AG10803 (cell line): Measurements from ENCODE around the gene CSTF2.

Source experiments
- DNase-seq: peaks from one replicate; pipeline ENCODE4 v3.0.0; 2010; ENCODE audit warnings: low read depth
- H3K4me3 ChIP-seq: 2 replicates; pipeline ENCODE4 v1.5.1; 2011; ENCODE audit warnings: mild to moderate bottlenecking, low read length, control low read depth
- TF ChIP-seq, protein P1 (sequence below): conservative IDR thresholded peaks from 2 replicates; pipeline ENCODE4 v1.5.1; 2011; ENCODE audit warnings: mild to moderate bottlenecking, low read length, control low read depth, inconsistent platforms

The CSTF2 gene

DNA sequence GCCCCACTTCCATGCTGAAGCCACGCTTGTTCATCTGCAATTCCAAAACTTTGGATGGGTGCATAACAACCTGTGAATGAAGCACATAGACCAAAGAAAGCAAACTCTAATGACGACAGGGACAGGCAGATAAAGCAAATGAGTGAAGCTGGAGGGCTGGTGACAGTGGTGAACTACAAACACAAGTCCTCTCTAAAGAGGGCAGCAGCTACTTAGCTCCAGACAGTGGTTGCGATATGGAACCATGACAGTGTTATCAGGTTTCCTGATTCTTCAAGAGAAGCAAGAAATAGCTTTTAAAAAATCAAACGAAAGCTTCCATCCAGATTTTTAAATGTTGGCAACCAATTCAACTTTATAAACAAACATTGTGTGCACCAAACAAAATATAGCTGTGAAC is 30.1 kb downstream of the CSTF2 start:
- DNase-seq: no peak
- no peak overlapping the region for H3K4me3 ChIP-seq
- TF ChIP-seq, protein P1, sequence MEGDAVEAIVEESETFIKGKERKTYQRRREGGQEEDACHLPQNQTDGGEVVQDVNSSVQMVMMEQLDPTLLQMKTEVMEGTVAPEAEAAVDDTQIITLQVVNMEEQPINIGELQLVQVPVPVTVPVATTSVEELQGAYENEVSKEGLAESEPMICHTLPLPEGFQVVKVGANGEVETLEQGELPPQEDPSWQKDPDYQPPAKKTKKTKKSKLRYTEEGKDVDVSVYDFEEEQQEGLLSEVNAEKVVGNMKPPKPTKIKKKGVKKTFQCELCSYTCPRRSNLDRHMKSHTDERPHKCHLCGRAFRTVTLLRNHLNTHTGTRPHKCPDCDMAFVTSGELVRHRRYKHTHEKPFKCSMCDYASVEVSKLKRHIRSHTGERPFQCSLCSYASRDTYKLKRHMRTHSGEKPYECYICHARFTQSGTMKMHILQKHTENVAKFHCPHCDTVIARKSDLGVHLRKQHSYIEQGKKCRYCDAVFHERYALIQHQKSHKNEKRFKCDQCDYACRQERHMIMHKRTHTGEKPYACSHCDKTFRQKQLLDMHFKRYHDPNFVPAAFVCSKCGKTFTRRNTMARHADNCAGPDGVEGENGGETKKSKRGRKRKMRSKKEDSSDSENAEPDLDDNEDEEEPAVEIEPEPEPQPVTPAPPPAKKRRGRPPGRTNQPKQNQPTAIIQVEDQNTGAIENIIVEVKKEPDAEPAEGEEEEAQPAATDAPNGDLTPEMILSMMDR: no peak

DNA sequence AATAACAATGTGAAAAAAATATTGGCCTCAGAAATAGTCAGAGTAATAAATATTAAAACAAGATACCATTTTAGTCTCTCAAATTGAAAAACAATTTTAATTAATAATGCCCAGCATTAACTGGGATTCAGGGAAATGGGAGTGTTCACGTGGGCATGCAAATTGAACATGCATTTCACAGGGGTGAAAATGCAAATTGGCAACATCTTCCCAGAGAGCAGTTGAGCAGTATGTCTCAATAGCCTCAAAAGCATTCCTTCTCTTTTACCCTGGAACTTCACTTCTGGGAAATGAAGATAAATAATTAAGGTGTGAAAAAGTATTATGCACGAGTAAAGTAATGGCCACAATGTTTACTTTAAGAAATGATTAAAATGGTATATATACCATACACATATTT is 32.6 kb downstream of the CSTF2 start:
- no peak for DNase-seq
- H3K4me3 ChIP-seq: no peak overlapping the region
- TF ChIP-seq, protein P1: no peak

DNA sequence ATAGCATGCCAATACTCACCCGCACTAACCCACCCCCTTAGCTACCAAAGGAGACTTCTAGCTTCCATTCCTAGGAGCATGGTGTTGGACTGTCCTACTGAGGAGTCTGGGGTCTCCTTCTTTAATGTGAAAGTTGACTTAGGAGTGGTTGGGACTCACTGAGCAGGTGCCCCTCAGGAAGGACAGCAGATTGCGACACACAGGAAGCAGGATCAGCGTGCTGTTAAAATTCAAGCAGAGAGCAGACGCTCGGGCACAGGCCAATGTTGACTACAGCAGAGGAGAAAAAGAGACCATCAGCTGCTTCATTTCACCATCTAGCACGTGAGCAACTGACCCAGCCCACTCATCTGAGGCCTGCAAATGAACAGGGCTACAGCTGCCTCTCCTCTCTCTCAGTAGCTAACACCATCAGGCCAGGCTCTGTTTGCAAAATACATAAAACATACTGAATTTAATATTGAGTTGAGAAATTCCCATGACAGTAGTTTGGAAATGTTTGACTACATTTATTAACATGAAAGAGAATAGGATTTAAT is 43.2 kb downstream of the CSTF2 start:
- TF ChIP-seq, protein P1: no peak
- no peak for DNase-seq
- H3K4me3 ChIP-seq: no peak overlapping the region

DNA sequence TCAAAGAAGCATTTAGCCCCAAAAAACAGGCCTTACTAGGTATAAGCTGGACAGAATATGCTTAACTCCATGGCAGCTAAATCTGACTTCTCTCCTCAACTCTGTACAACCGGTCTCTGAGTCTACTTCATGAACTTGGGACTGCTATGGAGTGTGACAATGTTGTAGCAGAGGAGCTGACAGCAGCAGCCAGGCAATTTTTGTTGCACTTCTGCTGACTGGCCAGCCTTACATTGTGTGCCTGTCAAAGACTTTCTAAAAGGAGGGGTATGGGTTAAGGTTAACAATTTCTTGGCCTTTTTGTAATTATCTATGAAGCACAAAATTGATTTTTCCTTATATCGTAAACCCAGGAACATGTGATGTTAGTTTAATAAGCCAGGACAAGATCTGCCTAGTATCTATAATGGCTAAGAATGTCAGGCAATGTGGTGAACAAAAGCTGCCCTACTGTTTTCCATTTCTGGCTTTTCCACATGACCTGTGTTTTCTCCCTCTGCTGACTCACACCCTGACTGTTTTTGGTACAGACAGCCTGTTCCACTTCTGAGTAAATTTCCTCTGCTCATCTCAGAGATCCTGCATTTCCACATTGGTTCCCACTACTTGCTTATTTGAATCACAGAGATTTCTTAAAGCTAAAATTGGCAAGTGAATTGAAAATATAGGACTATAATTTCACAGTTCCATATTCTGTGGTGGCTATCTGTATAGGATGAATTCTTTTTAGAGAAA is 44.6 kb downstream of the CSTF2 start:
- TF ChIP-seq, protein P1: no peak
- DNase-seq: peak; percentile 20
- no peak overlapping the region for H3K4me3 ChIP-seq

DNA sequence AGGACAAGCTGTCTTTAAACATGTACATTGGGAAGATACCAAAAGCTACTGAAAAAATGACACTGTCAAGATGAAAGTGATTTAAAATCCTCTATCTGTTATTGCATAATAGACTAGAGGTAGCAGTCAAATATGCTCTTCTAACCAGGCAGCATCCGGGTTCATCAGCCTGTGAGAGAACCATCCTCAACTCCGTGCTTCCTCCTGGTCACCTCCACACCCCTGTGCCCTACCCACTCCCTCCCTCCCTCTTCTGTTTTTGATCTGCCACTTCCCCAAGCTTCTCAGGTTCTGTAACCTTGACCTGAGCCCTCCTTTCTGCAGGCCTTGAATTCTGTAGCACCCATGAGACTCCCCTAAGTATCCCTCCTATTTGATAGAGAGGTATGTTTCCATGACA is 48.1 kb downstream of the CSTF2 start:
- no peak overlapping the region for H3K4me3 ChIP-seq
- TF ChIP-seq, protein P1: no peak
- no peak for DNase-seq

DNA sequence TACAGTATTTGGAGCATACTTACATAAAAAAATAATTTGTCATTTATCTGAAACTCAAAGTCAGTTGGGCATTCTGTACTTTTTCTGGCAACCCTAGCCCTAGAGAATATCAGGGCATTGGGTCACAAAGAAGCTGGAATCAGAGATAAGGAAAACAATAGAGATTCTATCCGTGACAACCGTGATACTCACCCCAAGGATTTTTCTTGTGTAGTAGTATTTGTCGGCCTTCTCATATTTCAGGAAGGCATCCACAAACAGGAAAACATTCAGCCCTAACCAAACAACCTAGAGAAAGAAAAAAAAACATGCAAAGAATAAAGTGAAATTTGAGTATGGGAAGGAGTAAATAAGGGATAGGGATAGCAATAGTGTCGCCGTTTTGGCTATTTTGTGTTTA is 50.3 kb downstream of the CSTF2 start:
- no peak overlapping the region for H3K4me3 ChIP-seq
- no peak for DNase-seq
- TF ChIP-seq, protein P1: no peak
